ENCODE results near the gene TUT1.

TUT1 gene

DNA sequence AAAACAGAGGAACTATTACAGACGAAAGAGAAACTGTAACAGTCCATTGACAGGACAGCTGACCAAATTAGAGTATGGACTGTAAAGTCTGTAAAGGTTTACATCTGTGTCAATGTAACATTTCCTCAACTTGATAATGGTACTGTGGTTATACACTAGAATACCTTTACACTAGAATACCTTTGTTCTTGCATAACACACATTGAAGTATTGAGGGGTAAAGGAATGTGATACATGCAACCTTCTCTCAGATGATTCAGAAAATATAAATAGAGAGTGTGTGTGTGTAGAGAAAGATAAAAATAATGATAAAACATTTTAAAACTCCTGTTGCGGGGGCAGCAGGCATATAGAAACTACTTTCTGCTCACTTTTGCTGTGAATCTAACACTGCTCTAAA is 12.1 kb downstream of the TUT1 start:
- no peaks in the 10 kb centered on the region for H3K27me3 ChIP-seq (ENCODE audit: control insufficient read depth in 1 of 2, insufficient read depth in 2 of 2, low read length in 2 of 2)
- no peak overlapping the region for H3K4me3 ChIP-seq (ENCODE audit: low read depth in 1 of 2, low read length in 2 of 2)
- H3K27ac ChIP-seq (ENCODE audit: low read depth, low read length): no peak overlapping the region
- H3K9ac ChIP-seq (ENCODE audit: low read depth in 1 of 2, low read length in 2 of 2): no peak overlapping the region
- H3K4me1 ChIP-seq (ENCODE audit: control insufficient read depth in 1 of 2, insufficient read depth in 2 of 2, low read length in 2 of 2): peaks cover 9 to 20% of the 10 kb centered on the region in 2 donors
- H3K9me3 ChIP-seq (ENCODE audit: control insufficient read depth in 1 of 2, low read length in 2 of 2): no peaks in the 10 kb centered on the region
- H3K36me3 ChIP-seq (ENCODE audit: control insufficient read depth in 1 of 2, insufficient read depth in 2 of 2, low read length in 2 of 2): peaks cover 9 to 52% of the 10 kb centered on the region in 2 donors

GRCh38 chr11:62578541-62578940 is 12.8 kb downstream of the TUT1 start:
- Histone ChIP-seq H3K9ac (ENCODE audit: low read depth in 1 of 2, low read length in 2 of 2) (no peak overlapping the region), H3K36me3 (ENCODE audit: control insufficient read depth in 1 of 2, insufficient read depth in 2 of 2, low read length in 2 of 2) (peaks cover 9 to 52% of the 10 kb centered on the region in 2 donors), H3K4me3 (ENCODE audit: low read depth in 1 of 2, low read length in 2 of 2) (no peak overlapping the region), H3K4me1 (ENCODE audit: control insufficient read depth in 1 of 2, insufficient read depth in 2 of 2, low read length in 2 of 2) (peaks cover 9 to 20% of the 10 kb centered on the region in 2 donors), H3K9me3 (ENCODE audit: control insufficient read depth in 1 of 2, low read length in 2 of 2) (no peaks in the 10 kb centered on the region), H3K27ac (ENCODE audit: low read depth, low read length) (no peak overlapping the region), H3K27me3 (ENCODE audit: control insufficient read depth in 1 of 2, insufficient read depth in 2 of 2, low read length in 2 of 2) (no peaks in the 10 kb centered on the region)

GRCh38 chr11:62577046-62577714 is 14.1 kb downstream of the TUT1 start:
- peaks cover 9 to 55% of the 10 kb centered on the region in 2 donors for H3K36me3 ChIP-seq (ENCODE audit: control insufficient read depth in 1 of 2, insufficient read depth in 2 of 2, low read length in 2 of 2)
- H3K4me1 ChIP-seq (ENCODE audit: control insufficient read depth in 1 of 2, insufficient read depth in 2 of 2, low read length in 2 of 2): peaks cover 16 to 29% of the 10 kb centered on the region in 2 donors
- H3K4me3 ChIP-seq (ENCODE audit: low read depth in 1 of 2, low read length in 2 of 2): no peak overlapping the region
- H3K27me3 ChIP-seq (ENCODE audit: control insufficient read depth in 1 of 2, insufficient read depth in 2 of 2, low read length in 2 of 2): no peaks in the 10 kb centered on the region
- H3K9me3 ChIP-seq (ENCODE audit: control insufficient read depth in 1 of 2, low read length in 2 of 2): no peaks in the 10 kb centered on the region
- H3K27ac ChIP-seq (ENCODE audit: low read depth, low read length): no peak overlapping the region
- no peak overlapping the region for H3K9ac ChIP-seq (ENCODE audit: low read depth in 1 of 2, low read length in 2 of 2)

DNA sequence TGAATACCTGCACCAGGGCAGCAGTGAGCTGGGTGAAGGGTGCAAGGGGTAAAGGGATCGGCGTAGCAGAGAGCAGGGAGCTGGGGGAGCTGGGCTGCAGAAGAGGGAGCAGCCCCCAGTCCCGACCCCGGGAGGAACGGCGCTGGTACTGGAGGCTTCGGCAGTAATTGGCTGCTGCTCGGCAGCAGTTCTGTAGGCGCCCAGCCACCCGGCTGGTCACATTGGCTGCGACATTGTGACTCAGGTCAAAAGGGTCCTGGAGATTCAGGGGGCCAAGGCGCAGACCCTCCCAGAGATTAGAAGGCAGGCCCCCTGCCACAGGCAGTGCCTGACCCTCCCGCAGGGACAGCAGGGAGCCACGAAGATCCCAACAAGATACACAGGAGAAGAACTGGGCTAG is 15.5 kb downstream of the TUT1 start:
- peak overlapping the region; percentile 88 to 97 for H3K4me3 ChIP-seq (ENCODE audit: low read depth in 1 of 2, low read length in 2 of 2)
- H3K4me1 ChIP-seq (ENCODE audit: control insufficient read depth in 1 of 2, insufficient read depth in 2 of 2, low read length in 2 of 2): peaks cover 27 to 32% of the 10 kb centered on the region in 2 donors
- H3K27ac ChIP-seq (ENCODE audit: low read depth, low read length): no peak overlapping the region
- H3K9me3 ChIP-seq (ENCODE audit: control insufficient read depth in 1 of 2, low read length in 2 of 2): no peaks in the 10 kb centered on the region
- H3K36me3 ChIP-seq (ENCODE audit: control insufficient read depth in 1 of 2, insufficient read depth in 2 of 2, low read length in 2 of 2): peaks cover 20 to 59% of the 10 kb centered on the region in 2 donors
- peak overlapping the region; percentile 98 to 100 for H3K9ac ChIP-seq (ENCODE audit: low read depth in 1 of 2, low read length in 2 of 2)
- no peaks in the 10 kb centered on the region for H3K27me3 ChIP-seq (ENCODE audit: control insufficient read depth in 1 of 2, insufficient read depth in 2 of 2, low read length in 2 of 2)

DNA sequence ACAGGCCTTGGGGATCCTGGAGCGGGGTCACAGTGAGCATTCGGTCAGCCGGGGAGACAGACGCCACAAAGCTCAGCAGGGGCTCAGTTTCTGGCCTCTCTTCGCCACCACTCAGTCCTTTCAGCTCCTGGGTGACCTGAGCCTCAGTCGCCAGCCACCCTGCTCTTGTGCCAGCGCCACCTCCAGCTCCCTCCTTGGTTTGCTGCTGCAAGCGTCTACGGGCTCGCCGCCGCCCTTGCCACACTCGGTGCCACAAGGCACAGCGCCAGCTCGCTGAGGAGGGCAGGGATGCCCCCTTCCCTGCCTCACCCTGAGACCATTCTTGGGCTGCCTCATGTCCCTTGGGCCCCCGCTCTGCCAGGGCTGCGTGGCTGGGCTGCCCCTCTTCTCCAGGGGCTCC is 16.2 kb downstream of the TUT1 start:
- Histone ChIP-seq H3K4me3 (ENCODE audit: low read depth in 1 of 2, low read length in 2 of 2) (peak overlapping the region; percentile 88 to 97), H3K4me1 (ENCODE audit: control insufficient read depth in 1 of 2, insufficient read depth in 2 of 2, low read length in 2 of 2) (peaks cover 27 to 32% of the 10 kb centered on the region in 2 donors), H3K36me3 (ENCODE audit: control insufficient read depth in 1 of 2, insufficient read depth in 2 of 2, low read length in 2 of 2) (peaks cover 25 to 63% of the 10 kb centered on the region in 2 donors), H3K27ac (ENCODE audit: low read depth, low read length) (peak overlapping the region; percentile 92), H3K9me3 (ENCODE audit: control insufficient read depth in 1 of 2, low read length in 2 of 2) (no peaks in the 10 kb centered on the region), H3K9ac (ENCODE audit: low read depth in 1 of 2, low read length in 2 of 2) (peak overlapping the region; percentile 98 to 100), H3K27me3 (ENCODE audit: control insufficient read depth in 1 of 2, insufficient read depth in 2 of 2, low read length in 2 of 2) (no peaks in the 10 kb centered on the region)

GRCh38 chr11:62574363-62575071 is 16.8 kb downstream of the TUT1 start:
- Histone ChIP-seq H3K27ac (ENCODE audit: low read depth, low read length) (peak overlapping the region; percentile 92), H3K4me3 (ENCODE audit: low read depth in 1 of 2, low read length in 2 of 2) (peak overlapping the region; percentile 88 to 97), H3K27me3 (ENCODE audit: control insufficient read depth in 1 of 2, insufficient read depth in 2 of 2, low read length in 2 of 2) (no peaks in the 10 kb centered on the region), H3K36me3 (ENCODE audit: control insufficient read depth in 1 of 2, insufficient read depth in 2 of 2, low read length in 2 of 2) (peaks cover 25 to 63% of the 10 kb centered on the region in 2 donors), H3K9ac (ENCODE audit: low read depth in 1 of 2, low read length in 2 of 2) (peak overlapping the region; percentile 98 to 100), H3K4me1 (ENCODE audit: control insufficient read depth in 1 of 2, insufficient read depth in 2 of 2, low read length in 2 of 2) (peaks cover 27 to 32% of the 10 kb centered on the region in 2 donors), H3K9me3 (ENCODE audit: control insufficient read depth in 1 of 2, low read length in 2 of 2) (no peaks in the 10 kb centered on the region)

DNA sequence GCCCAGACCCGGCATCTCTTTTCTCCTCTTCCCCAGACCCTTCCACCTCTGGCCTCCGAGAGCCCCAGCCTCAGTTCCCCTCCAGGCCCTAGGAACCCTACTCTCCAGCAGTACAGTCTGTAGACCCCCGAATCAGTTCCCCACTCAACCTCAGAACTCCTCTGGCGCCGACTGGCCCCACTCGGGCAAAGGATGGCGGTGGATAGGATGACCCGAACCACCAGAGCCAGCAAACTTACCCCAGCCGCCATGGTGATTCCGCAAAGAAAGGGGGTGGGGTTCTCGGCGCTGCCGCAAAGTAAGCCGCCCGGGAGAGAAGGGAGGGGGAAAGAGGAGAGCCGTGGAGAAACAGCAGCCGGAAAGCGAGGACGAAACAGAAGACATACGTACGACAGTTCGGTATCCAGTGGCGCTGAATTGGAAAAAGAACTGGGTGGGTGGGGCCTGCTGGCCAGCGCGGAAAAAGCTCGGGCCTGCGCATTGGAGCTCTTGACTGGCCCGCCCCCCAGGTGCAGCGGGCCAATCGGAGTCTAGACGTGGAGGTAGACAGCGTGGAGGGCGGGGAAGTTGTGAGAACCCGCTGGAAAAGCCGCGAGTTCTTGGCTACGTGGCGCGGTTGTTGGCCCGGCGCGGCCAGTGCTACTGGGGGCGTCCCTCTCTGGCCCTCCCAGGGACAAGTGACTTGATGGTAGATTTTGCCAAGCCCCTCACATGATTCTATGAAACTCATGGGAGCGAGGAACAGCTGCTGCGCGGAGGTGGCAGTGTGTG is 17.5 kb downstream of the TUT1 start, which contains the start of gene EEF1G:
Gene EEF1G, minus strand, starts transcription at position 300 of the 771 bp plus-strand sequence. Its CDS starts 49 bp downstream, at position 251.
- H3K9me3 ChIP-seq (ENCODE audit: control insufficient read depth in 1 of 2, low read length in 2 of 2): no peaks in the 10 kb centered on the region
- H3K4me1 ChIP-seq (ENCODE audit: control insufficient read depth in 1 of 2, insufficient read depth in 2 of 2, low read length in 2 of 2): peaks cover 27 to 32% of the 10 kb centered on the region in 2 donors
- H3K27ac ChIP-seq (ENCODE audit: low read depth, low read length): peak within 1 kb of the TSS; percentile 92
- peak within 1 kb of the TSS; percentile 90 to 97 for H3K4me3 ChIP-seq (ENCODE audit: low read depth in 1 of 2, low read length in 2 of 2)
- peaks cover 25 to 64% of the 10 kb centered on the region in 2 donors for H3K36me3 ChIP-seq (ENCODE audit: control insufficient read depth in 1 of 2, insufficient read depth in 2 of 2, low read length in 2 of 2)
- H3K27me3 ChIP-seq (ENCODE audit: control insufficient read depth in 1 of 2, insufficient read depth in 2 of 2, low read length in 2 of 2): no peaks in the 10 kb centered on the region
- peak within 1 kb of the TSS; percentile 98 to 100 for H3K9ac ChIP-seq (ENCODE audit: low read depth in 1 of 2, low read length in 2 of 2)

GRCh38 chr11:62573006-62573591 is 18.2 kb downstream of the TUT1 start:
- Histone ChIP-seq H3K9ac (ENCODE audit: low read depth in 1 of 2, low read length in 2 of 2) (peak overlapping the region; percentile 78 to 84), H3K9me3 (ENCODE audit: control insufficient read depth in 1 of 2, low read length in 2 of 2) (no peaks in the 10 kb centered on the region), H3K27me3 (ENCODE audit: control insufficient read depth in 1 of 2, insufficient read depth in 2 of 2, low read length in 2 of 2) (no peaks in the 10 kb centered on the region), H3K4me1 (ENCODE audit: control insufficient read depth in 1 of 2, insufficient read depth in 2 of 2, low read length in 2 of 2) (peaks cover 27 to 32% of the 10 kb centered on the region in 2 donors), H3K27ac (ENCODE audit: low read depth, low read length) (peak overlapping the region; percentile 15), H3K4me3 (ENCODE audit: low read depth in 1 of 2, low read length in 2 of 2) (peak overlapping the region; percentile 90 to 97), H3K36me3 (ENCODE audit: control insufficient read depth in 1 of 2, insufficient read depth in 2 of 2, low read length in 2 of 2) (peaks cover 25 to 62% of the 10 kb centered on the region in 2 donors)

- H3K4me3 ChIP-seq (ENCODE audit: low read depth in 1 of 2, low read length in 2 of 2): peak overlapping the region; percentile 90 to 97
- peaks cover 25 to 61% of the 10 kb centered on the region in 2 donors for H3K36me3 ChIP-seq (ENCODE audit: control insufficient read depth in 1 of 2, insufficient read depth in 2 of 2, low read length in 2 of 2)
- peaks cover 27 to 31% of the 10 kb centered on the region in 2 donors for H3K4me1 ChIP-seq (ENCODE audit: control insufficient read depth in 1 of 2, insufficient read depth in 2 of 2, low read length in 2 of 2)
- peak overlapping the region; percentile 78 to 84 for H3K9ac ChIP-seq (ENCODE audit: low read depth in 1 of 2, low read length in 2 of 2)
- H3K27me3 ChIP-seq (ENCODE audit: control insufficient read depth in 1 of 2, insufficient read depth in 2 of 2, low read length in 2 of 2): no peaks in the 10 kb centered on the region
- no peaks in the 10 kb centered on the region for H3K9me3 ChIP-seq (ENCODE audit: control insufficient read depth in 1 of 2, low read length in 2 of 2)
- H3K27ac ChIP-seq (ENCODE audit: low read depth, low read length): no peak overlapping the region
Measured at GRCh38 chr11:62572431-62572830, 18.9 kb downstream of the TUT1 start.

Measured in duodenal mucosa (tissue), 2 donors.